A673 (cell line): ENCODE results near the gene PHF21B.

Experiments
- EZH2 ChIP-seq: fragments of 200-600 bp; sonication (generic); IDR thresholded peaks from 2 replicates; pipeline ENCODE4 v1.6.1; 2017; ENCODE audit warnings: borderline replicate concordance, low read depth, mild to moderate bottlenecking, mixed read lengths, antibody characterized with exemption, low read length; ENCODE audit not compliant: poor library complexity, severe bottlenecking
- TF ChIP-seq, protein P1 (sequence below): fragments of 300-800, 200-600 bp; sonication (generic); conservative IDR thresholded peaks from 2 replicates; pipeline ENCODE4 v1.5.1; 2017; ENCODE audit warnings: low read depth, mild to moderate bottlenecking, antibody characterized with exemption, low read length, moderate library complexity, mixed read lengths

DNA sequence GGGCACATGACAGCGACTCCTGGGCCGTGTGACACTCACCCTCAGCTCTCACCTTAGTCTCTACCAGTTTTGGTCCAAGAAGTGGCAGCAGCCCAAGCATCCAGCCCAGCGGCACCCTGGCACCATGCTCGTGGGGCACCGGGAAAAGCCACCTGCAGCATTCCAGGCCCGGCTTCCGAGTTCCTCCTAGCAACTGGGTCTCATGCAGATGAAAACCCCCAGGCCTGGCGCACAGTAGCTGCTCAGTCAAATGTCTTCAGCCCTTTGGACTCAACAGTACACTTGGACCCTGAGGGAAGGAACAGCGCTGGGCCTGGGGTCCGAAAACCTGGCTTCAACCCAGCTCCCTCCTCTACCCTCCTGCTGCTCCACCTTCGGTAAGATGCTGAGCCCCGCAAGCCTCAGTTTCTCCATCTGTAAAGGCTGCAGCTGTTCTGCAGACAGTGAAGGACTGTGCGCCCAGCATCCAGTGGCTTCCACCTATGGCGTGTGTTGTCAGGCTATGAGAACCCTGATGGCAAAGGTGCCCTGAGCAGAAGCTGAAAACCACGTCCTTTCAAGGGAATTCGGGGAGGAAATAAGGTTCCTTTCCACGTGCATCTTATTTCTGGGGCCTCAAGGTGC lies 66.0 kb downstream of the PHF21B start:
- TF ChIP-seq, protein P1, sequence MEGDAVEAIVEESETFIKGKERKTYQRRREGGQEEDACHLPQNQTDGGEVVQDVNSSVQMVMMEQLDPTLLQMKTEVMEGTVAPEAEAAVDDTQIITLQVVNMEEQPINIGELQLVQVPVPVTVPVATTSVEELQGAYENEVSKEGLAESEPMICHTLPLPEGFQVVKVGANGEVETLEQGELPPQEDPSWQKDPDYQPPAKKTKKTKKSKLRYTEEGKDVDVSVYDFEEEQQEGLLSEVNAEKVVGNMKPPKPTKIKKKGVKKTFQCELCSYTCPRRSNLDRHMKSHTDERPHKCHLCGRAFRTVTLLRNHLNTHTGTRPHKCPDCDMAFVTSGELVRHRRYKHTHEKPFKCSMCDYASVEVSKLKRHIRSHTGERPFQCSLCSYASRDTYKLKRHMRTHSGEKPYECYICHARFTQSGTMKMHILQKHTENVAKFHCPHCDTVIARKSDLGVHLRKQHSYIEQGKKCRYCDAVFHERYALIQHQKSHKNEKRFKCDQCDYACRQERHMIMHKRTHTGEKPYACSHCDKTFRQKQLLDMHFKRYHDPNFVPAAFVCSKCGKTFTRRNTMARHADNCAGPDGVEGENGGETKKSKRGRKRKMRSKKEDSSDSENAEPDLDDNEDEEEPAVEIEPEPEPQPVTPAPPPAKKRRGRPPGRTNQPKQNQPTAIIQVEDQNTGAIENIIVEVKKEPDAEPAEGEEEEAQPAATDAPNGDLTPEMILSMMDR: no peak
- TF ChIP-seq EZH2: no peak
